Trophoblast cell (in vitro differentiated cells and primary cell): ENCODE data around the gene GRIN2A.
A peak's percentile ranks its signal among the peaks of the same experiment; 100 is the strongest.

ENCODE experiments used
- DNase-seq, 2 donors: peaks; one replicate each; pipeline ENCODE4 v3.0.0-alpha.2; 2016
- H2AFZ ChIP-seq: 2 replicates; pipeline ENCODE4 v1.6.1; 2013; ENCODE audit warnings: low read length, moderate library complexity, mild to moderate bottlenecking; ENCODE audit not compliant: insufficient read depth, poor library complexity
- H2AK5ac ChIP-seq: 2 replicates; pipeline ENCODE4 v1.6.1; 2013; ENCODE audit warnings: mild to moderate bottlenecking, low read length
- H2BK120ac ChIP-seq: 2 replicates; pipeline ENCODE4 v1.6.1; 2013; ENCODE audit warnings: low read length, mild to moderate bottlenecking, moderate library complexity; ENCODE audit not compliant: insufficient read depth, poor library complexity
- H2BK12ac ChIP-seq: 2 replicates; pipeline ENCODE4 v1.6.1; 2013; ENCODE audit warnings: mild to moderate bottlenecking, low read length, moderate library complexity
- H2BK5ac ChIP-seq: 2 replicates; pipeline ENCODE4 v1.6.1; 2013; ENCODE audit warnings: low read length, low read depth, moderate library complexity, mild to moderate bottlenecking; ENCODE audit not compliant: poor library complexity
- H3K14ac ChIP-seq: 2 replicates; pipeline ENCODE4 v1.6.1; 2013; ENCODE audit warnings: mild to moderate bottlenecking, low read length
- H3K18ac ChIP-seq: 2 replicates; pipeline ENCODE4 v1.6.1; 2013; ENCODE audit warnings: mild to moderate bottlenecking, low read length
- H3K23ac ChIP-seq: 2 replicates; pipeline ENCODE4 v1.6.1; 2013; ENCODE audit warnings: low read length
- H3K27ac ChIP-seq: 2 replicates; pipeline ENCODE4 v1.5.1; 2013; ENCODE audit warnings: low read depth, mild to moderate bottlenecking, inconsistent platforms, low read length, moderate library complexity
- H3K27me3 ChIP-seq: 2 replicates; pipeline ENCODE4 v1.6.1; 2013; ENCODE audit warnings: inconsistent platforms, mild to moderate bottlenecking, low read length, moderate library complexity; ENCODE audit not compliant: insufficient read depth
- H3K36me3 ChIP-seq, 2 experiments: 1 replicate in 1 of 2; 2 replicates in 1 of 2; pipeline ENCODE4 v1.6.1; 2013; ENCODE audit warnings: low read length in 2 of 2, mild to moderate bottlenecking in 2 of 2, moderate library complexity in 1 of 2; ENCODE audit not compliant: insufficient read depth in 2 of 2, control insufficient read depth in 1 of 2
- H3K4ac ChIP-seq: 2 replicates; pipeline ENCODE4 v1.6.1; 2013; ENCODE audit warnings: low read depth, mild to moderate bottlenecking, low read length, moderate library complexity
- H3K4me1 ChIP-seq, 2 experiments: 1 replicate in 1 of 2; 2 replicates in 1 of 2; pipeline ENCODE4 v1.6.1; 2013; ENCODE audit warnings: low read length in 2 of 2, mild to moderate bottlenecking in 2 of 2, moderate library complexity in 1 of 2; ENCODE audit not compliant: insufficient read depth in 2 of 2, control insufficient read depth in 1 of 2
- H3K4me2 ChIP-seq: 2 replicates; pipeline ENCODE4 v1.6.1; 2013; ENCODE audit warnings: inconsistent platforms, mild to moderate bottlenecking, low read length, moderate library complexity
- H3K4me3 ChIP-seq: 2 replicates; pipeline ENCODE4 v1.5.1; 2013; ENCODE audit warnings: mild to moderate bottlenecking, low read depth, low read length, inconsistent platforms
- H3K79me1 ChIP-seq: one replicate; pipeline ENCODE4 v1.6.1; 2013; ENCODE audit warnings: low read length
- H3K79me2 ChIP-seq: 2 replicates; pipeline ENCODE4 v1.6.1; 2013; ENCODE audit warnings: low read length, mild to moderate bottlenecking; ENCODE audit not compliant: control insufficient read depth, insufficient read depth, poor library complexity
- H3K9ac ChIP-seq: 2 replicates; pipeline ENCODE4 v1.6.1; 2013; ENCODE audit warnings: mild to moderate bottlenecking, low read length
- H3K9me3 ChIP-seq: 2 replicates; pipeline ENCODE4 v1.6.1; 2013; ENCODE audit warnings: low read depth, mild to moderate bottlenecking, control low read depth, inconsistent platforms, low read length; ENCODE audit not compliant: insufficient read depth
- H4K12ac ChIP-seq: 2 replicates; pipeline ENCODE4 v1.6.1; 2013; ENCODE audit warnings: low read depth, mild to moderate bottlenecking, low read length, moderate library complexity
- H4K8ac ChIP-seq: 2 replicates; pipeline ENCODE4 v1.6.1; 2013; ENCODE audit warnings: low read depth, mild to moderate bottlenecking, low read length, moderate library complexity
- H4K91ac ChIP-seq: one replicate; pipeline ENCODE4 v1.6.1; 2013; ENCODE audit warnings: low read depth, mild to moderate bottlenecking, low read length, moderate library complexity
- WGBS: extraction: QIAGEN DNeasy Blood & Tissue Kit; methylation state at CpG from one replicate; pipeline ENCODE4 v1.1.7; 2013; ENCODE audit warnings: missing lambda C conversion rate; ENCODE audit not compliant: insufficient read length, insufficient coverage; ENCODE audit errors: extremely low coverage; 5-methylcytosine and 5-hydroxymethylcytosine counted together

The GRIN2A gene

GRCh38 chr16:9756434-9756833, 425.8 kb downstream of the GRIN2A start:
- no peak for DNase-seq
- Histone ChIP-seq H2BK12ac (no peak overlapping the region), H3K36me3 (no peaks in the 10 kb centered on the region), H3K4ac (no peak overlapping the region), H3K4me1 (peaks cover 0 to 2% of the 10 kb centered on the region in 2 experiments), H2BK120ac (no peak overlapping the region), H4K8ac (no peak overlapping the region), H4K91ac (no peak overlapping the region), H3K27ac (no peak overlapping the region), H3K4me3 (no peak overlapping the region), H3K79me2 (no peaks in the 10 kb centered on the region), H2AK5ac (no peak overlapping the region), H3K14ac (no peak overlapping the region), H3K4me2 (no peak overlapping the region), H3K9me3 (no peaks in the 10 kb centered on the region), H2AFZ (no peak overlapping the region), H3K27me3 (no peaks in the 10 kb centered on the region), H3K79me1 (no peaks in the 10 kb centered on the region), H4K12ac (no peak overlapping the region), H3K18ac (no peak overlapping the region), H3K23ac (no peak overlapping the region), H3K9ac (no peak overlapping the region), H2BK5ac (no peak overlapping the region)
- no CpG with 5 or more reads among the region's 4 CpGs for WGBS

GRCh38 chr16:9755081-9755480, 427.1 kb downstream of the GRIN2A start:
- H3K23ac ChIP-seq, result no peak overlapping the region
- H3K18ac ChIP-seq, result no peak overlapping the region
- no CpG with 5 or more reads among the region's 4 CpGs for WGBS
- H2BK12ac ChIP-seq, result no peak overlapping the region
- no peak overlapping the region for H3K4me3 ChIP-seq
- peaks cover 0 to 2% of the 10 kb centered on the region in 2 experiments for H3K4me1 ChIP-seq
- no peak overlapping the region for H3K4ac ChIP-seq
- H4K12ac ChIP-seq, result no peak overlapping the region
- no peak overlapping the region for H3K4me2 ChIP-seq
- no peak overlapping the region for H2AFZ ChIP-seq
- no peak overlapping the region for H4K8ac ChIP-seq
- no peak overlapping the region for H2AK5ac ChIP-seq
- H3K9ac ChIP-seq, result no peak overlapping the region
- H3K27me3 ChIP-seq, result no peaks in the 10 kb centered on the region
- H3K27ac ChIP-seq, result no peak overlapping the region
- no peak overlapping the region for H4K91ac ChIP-seq
- H2BK120ac ChIP-seq, result no peak overlapping the region
- H2BK5ac ChIP-seq, result no peak overlapping the region
- DNase-seq, result peak; percentile 25 to 72
- H3K79me1 ChIP-seq, result no peaks in the 10 kb centered on the region
- H3K36me3 ChIP-seq, result no peaks in the 10 kb centered on the region
- no peaks in the 10 kb centered on the region for H3K79me2 ChIP-seq
- no peaks in the 10 kb centered on the region for H3K9me3 ChIP-seq
- H3K14ac ChIP-seq, result no peak overlapping the region

- Histone ChIP-seq H3K4me3 (no peak overlapping the region), H3K4me1 (peaks cover 2% of the 10 kb centered on the region in 2 experiments), H2AFZ (no peak overlapping the region), H3K18ac (no peak overlapping the region), H3K36me3 (no peaks in the 10 kb centered on the region), H4K91ac (no peak overlapping the region), H3K79me1 (no peaks in the 10 kb centered on the region), H3K4me2 (no peak overlapping the region), H3K27me3 (no peaks in the 10 kb centered on the region), H3K9me3 (no peaks in the 10 kb centered on the region), H3K14ac (no peak overlapping the region), H4K12ac (no peak overlapping the region), H3K79me2 (no peaks in the 10 kb centered on the region), H3K23ac (no peak overlapping the region), H2BK12ac (no peak overlapping the region), H2AK5ac (no peak overlapping the region), H3K9ac (no peak overlapping the region), H4K8ac (no peak overlapping the region), H2BK5ac (no peak overlapping the region), H2BK120ac (no peak overlapping the region), H3K4ac (no peak overlapping the region), H3K27ac (no peak overlapping the region)
- DNase-seq, result no peak
Observed at GRCh38 chr16:9741776-9742175, 440.5 kb downstream of the GRIN2A start.

- Histone ChIP-seq H4K8ac (no peak overlapping the region), H3K4me2 (no peak overlapping the region), H3K79me2 (no peaks in the 10 kb centered on the region), H4K91ac (no peak overlapping the region), H3K27ac (no peak overlapping the region), H3K9ac (no peak overlapping the region), H2BK12ac (no peak overlapping the region), H2AK5ac (no peak overlapping the region), H3K4ac (no peak overlapping the region), H3K14ac (no peak overlapping the region), H3K4me3 (no peak overlapping the region), H3K27me3 (no peaks in the 10 kb centered on the region), H2BK120ac (no peak overlapping the region), H3K18ac (no peak overlapping the region), H2AFZ (no peak overlapping the region), H3K79me1 (no peaks in the 10 kb centered on the region), H3K36me3 (no peaks in the 10 kb centered on the region), H2BK5ac (no peak overlapping the region), H3K9me3 (no peaks in the 10 kb centered on the region), H4K12ac (no peak overlapping the region), H3K4me1 (peaks cover 2% of the 10 kb centered on the region in 2 experiments), H3K23ac (no peak overlapping the region)
- no CpG with 5 or more reads among the region's 6 CpGs for WGBS
- peak; percentile 40 to 69 for DNase-seq
Observed at GRCh38 chr16:9739301-9739700, 442.9 kb downstream of the GRIN2A start.
